ENCODE data around the gene CCDC194. TPM values are rescaled to one million over a fixed set of nuclear protein-coding genes. Genes with fewer than 3 reads are reported as not detected.

Gene CCDC194
- total RNA-seq, 1 donor from 2014 or later = not detected

GRCh38 chr19:17394891-17395415 is 957 bp upstream of the CCDC194 start:
- Histone ChIP-seq H3K9me3 (ENCODE audit: control insufficient read depth in 3 of 3, low read length in 3 of 3) (no peaks in the 10 kb centered on the region), H3K27me3 (ENCODE audit: control insufficient read depth in 3 of 3, insufficient read depth in 3 of 3, low read length in 3 of 3) (peaks cover 7 to 41% (median 22%) of the 10 kb centered on the region in 3 donors), H3K4me3 (ENCODE audit: low read length in 3 of 3) (no peak overlapping the region), H3K4me1 (ENCODE audit: control insufficient read depth in 3 of 3, insufficient read depth in 3 of 3, low read length in 3 of 3) (peaks cover 11 to 23% (median 15%) of the 10 kb centered on the region in 3 donors), H3K27ac (ENCODE audit: low read depth, low read length) (no peak overlapping the region), H3K36me3 (ENCODE audit: control insufficient read depth in 3 of 3, insufficient read depth in 3 of 3, low read length in 3 of 3) (no peaks in the 10 kb centered on the region), H3K9ac (ENCODE audit: low read depth in 1 of 3, low read length in 3 of 3) (no peak overlapping the region)

DNA sequence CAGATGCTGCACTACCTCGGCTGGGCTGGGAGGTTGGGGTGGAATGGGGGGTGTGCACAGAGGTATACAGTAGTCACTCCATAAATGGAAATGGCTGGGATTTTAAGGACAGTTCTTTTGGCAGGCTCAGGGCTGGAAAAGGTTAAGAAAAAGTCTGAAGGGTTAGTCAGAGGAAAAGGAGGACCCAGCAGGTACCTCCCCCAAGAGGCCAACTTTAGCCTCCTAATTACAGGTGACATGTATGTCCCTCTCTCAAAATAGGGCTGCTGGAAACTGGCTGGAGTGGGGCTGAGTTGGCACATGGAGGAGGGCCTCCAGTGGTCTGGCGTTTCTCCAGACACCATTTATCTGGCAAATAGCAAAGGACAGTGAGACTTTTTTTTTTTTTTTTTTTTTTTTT is 994 bp downstream of the CCDC194 start:
- Histone ChIP-seq H3K9ac (ENCODE audit: low read depth in 1 of 3, low read length in 3 of 3) (no peak overlapping the region), H3K9me3 (ENCODE audit: control insufficient read depth in 3 of 3, low read length in 3 of 3) (no peaks in the 10 kb centered on the region), H3K4me3 (ENCODE audit: low read length in 3 of 3) (no peak overlapping the region), H3K27me3 (ENCODE audit: control insufficient read depth in 3 of 3, insufficient read depth in 3 of 3, low read length in 3 of 3) (peaks cover 7 to 42% (median 22%) of the 10 kb centered on the region in 3 donors), H3K27ac (ENCODE audit: low read depth, low read length) (no peak overlapping the region), H3K4me1 (ENCODE audit: control insufficient read depth in 3 of 3, insufficient read depth in 3 of 3, low read length in 3 of 3) (peaks cover 11 to 23% (median 15%) of the 10 kb centered on the region in 3 donors), H3K36me3 (ENCODE audit: control insufficient read depth in 3 of 3, insufficient read depth in 3 of 3, low read length in 3 of 3) (no peaks in the 10 kb centered on the region)

GRCh38 chr19:17391371-17392151 is 2.4 kb downstream of the CCDC194 start:
- Histone ChIP-seq H3K27me3 (ENCODE audit: control insufficient read depth in 3 of 3, insufficient read depth in 3 of 3, low read length in 3 of 3) (peaks cover 7 to 42% (median 22%) of the 10 kb centered on the region in 3 donors), H3K9me3 (ENCODE audit: control insufficient read depth in 3 of 3, low read length in 3 of 3) (no peaks in the 10 kb centered on the region), H3K36me3 (ENCODE audit: control insufficient read depth in 3 of 3, insufficient read depth in 3 of 3, low read length in 3 of 3) (no peaks in the 10 kb centered on the region), H3K27ac (ENCODE audit: low read depth, low read length) (no peak overlapping the region), H3K4me1 (ENCODE audit: control insufficient read depth in 3 of 3, insufficient read depth in 3 of 3, low read length in 3 of 3) (peaks cover 11 to 23% (median 15%) of the 10 kb centered on the region in 3 donors), H3K9ac (ENCODE audit: low read depth in 1 of 3, low read length in 3 of 3) (peak overlapping the region in 2 of 3 donors; percentile 23 to 27), H3K4me3 (ENCODE audit: low read length in 3 of 3) (peak overlapping the region; percentile 52 to 67 (median 65))

DNA sequence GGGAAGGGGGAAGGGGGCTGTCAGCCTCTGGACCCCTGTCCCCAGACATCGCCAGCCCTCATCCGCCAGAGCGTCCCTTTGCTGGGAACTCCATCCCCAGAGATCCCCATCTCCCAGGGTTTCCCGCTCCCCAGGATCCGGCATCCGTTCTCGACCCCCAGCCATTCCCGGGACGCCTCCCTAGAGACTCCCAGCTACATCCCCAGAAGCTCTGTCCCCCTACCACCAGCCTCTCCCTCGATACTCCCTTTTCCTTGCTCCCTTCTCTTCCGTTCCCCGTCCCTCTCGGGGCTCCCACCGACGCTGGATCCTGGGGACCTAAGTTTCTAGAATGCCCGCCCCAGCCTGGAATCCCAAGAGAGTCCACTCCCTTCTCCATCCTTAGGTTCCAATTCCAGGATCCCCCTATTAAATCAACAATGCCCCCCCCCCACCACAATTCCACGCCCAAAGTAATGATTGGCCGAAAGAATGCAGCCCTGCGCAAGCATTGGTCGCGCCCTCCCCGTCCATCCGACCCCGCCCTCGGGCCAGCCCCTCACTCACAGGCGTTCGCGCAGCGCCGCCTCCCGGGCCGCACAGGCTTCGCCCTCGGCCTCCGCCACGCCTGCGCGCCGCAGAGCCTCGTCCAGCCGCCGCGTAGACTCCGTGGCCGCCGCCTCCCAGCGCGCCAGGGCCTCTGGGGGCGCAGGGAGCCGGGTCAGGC is 3.2 kb downstream of the CCDC194 start:
- H3K9ac ChIP-seq (ENCODE audit: low read depth in 1 of 3, low read length in 3 of 3) = peak overlapping the region in 2 of 3 donors; percentile 54 to 62
- H3K9me3 ChIP-seq (ENCODE audit: control insufficient read depth in 3 of 3, low read length in 3 of 3) = no peaks in the 10 kb centered on the region
- peaks cover 11 to 23% (median 16%) of the 10 kb centered on the region in 3 donors for H3K4me1 ChIP-seq (ENCODE audit: control insufficient read depth in 3 of 3, insufficient read depth in 3 of 3, low read length in 3 of 3)

DNA sequence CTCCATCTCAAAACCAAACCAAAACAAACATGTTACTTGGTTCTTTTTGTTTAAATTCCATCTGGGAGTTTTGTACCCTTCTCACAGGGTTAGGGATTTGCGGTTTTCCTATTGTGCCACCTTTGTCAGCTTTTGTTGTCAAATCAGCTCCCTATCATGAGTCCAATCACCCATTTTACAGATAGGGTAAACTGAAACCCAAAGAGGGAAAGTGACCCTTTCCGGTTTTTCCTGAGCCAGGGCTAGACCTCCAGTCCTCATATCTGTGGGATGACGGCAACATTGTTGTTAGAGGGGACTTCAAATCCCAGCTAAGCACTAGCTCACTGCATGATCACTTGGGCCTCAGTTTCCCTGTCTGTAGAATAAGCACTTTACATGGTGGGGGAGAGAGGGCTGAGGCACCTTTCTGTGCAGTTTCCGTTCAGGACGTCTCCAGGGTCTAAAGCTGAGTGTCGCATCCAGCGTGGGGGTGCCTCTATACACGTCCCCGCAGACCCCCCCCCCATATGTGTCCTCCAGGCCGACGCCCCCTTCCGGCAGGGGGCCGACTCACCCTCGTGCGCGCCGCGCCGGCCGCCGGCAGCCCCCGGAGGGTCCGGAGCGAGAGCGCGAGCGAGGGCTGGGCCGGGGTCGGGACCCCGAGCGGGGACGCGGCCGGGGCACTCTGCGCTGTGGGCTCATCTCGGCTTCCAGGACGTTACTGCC is 3.9 kb downstream of the CCDC194 start:
- H3K9me3 ChIP-seq (ENCODE audit: control insufficient read depth in 3 of 3, low read length in 3 of 3) = no peaks in the 10 kb centered on the region
- peaks cover 11 to 23% (median 19%) of the 10 kb centered on the region in 3 donors for H3K4me1 ChIP-seq (ENCODE audit: control insufficient read depth in 3 of 3, insufficient read depth in 3 of 3, low read length in 3 of 3)
- H3K27ac ChIP-seq (ENCODE audit: low read depth, low read length) = no peak overlapping the region
- H3K27me3 ChIP-seq (ENCODE audit: control insufficient read depth in 3 of 3, insufficient read depth in 3 of 3, low read length in 3 of 3) = peaks cover 7 to 42% (median 22%) of the 10 kb centered on the region in 3 donors
- H3K36me3 ChIP-seq (ENCODE audit: control insufficient read depth in 3 of 3, insufficient read depth in 3 of 3, low read length in 3 of 3) = no peaks in the 10 kb centered on the region
- H3K4me3 ChIP-seq (ENCODE audit: low read length in 3 of 3) = peak overlapping the region; percentile 65 to 73 (median 68)
- peak overlapping the region in 2 of 3 donors; percentile 54 to 62 for H3K9ac ChIP-seq (ENCODE audit: low read depth in 1 of 3, low read length in 3 of 3)

More for the DNA sequence above, 3.2 kb downstream of the CCDC194 start:
- H3K4me3 ChIP-seq (ENCODE audit: low read length in 3 of 3) = peak overlapping the region; percentile 65 to 73 (median 68)
- H3K27me3 ChIP-seq (ENCODE audit: control insufficient read depth in 3 of 3, insufficient read depth in 3 of 3, low read length in 3 of 3) = peaks cover 7 to 42% (median 22%) of the 10 kb centered on the region in 3 donors
- no peaks in the 10 kb centered on the region for H3K36me3 ChIP-seq (ENCODE audit: control insufficient read depth in 3 of 3, insufficient read depth in 3 of 3, low read length in 3 of 3)
- no peak overlapping the region for H3K27ac ChIP-seq (ENCODE audit: low read depth, low read length)

GRCh38 chr19:17389288-17389687 is 4.7 kb downstream of the CCDC194 start:
- H3K4me3 ChIP-seq (ENCODE audit: low read length in 3 of 3) = no peak overlapping the region
- H3K9me3 ChIP-seq (ENCODE audit: control insufficient read depth in 3 of 3, low read length in 3 of 3) = no peaks in the 10 kb centered on the region
- no peaks in the 10 kb centered on the region for H3K36me3 ChIP-seq (ENCODE audit: control insufficient read depth in 3 of 3, insufficient read depth in 3 of 3, low read length in 3 of 3)
- H3K27ac ChIP-seq (ENCODE audit: low read depth, low read length) = no peak overlapping the region
- H3K9ac ChIP-seq (ENCODE audit: low read depth in 1 of 3, low read length in 3 of 3) = no peak overlapping the region
- peaks cover 11 to 19% (median 17%) of the 10 kb centered on the region in 3 donors for H3K4me1 ChIP-seq (ENCODE audit: control insufficient read depth in 3 of 3, insufficient read depth in 3 of 3, low read length in 3 of 3)
- peaks cover 7 to 37% (median 15%) of the 10 kb centered on the region in 3 donors for H3K27me3 ChIP-seq (ENCODE audit: control insufficient read depth in 3 of 3, insufficient read depth in 3 of 3, low read length in 3 of 3)

GRCh38 chr19:17385878-17386611 is 8.0 kb downstream of the CCDC194 start:
- Histone ChIP-seq H3K27me3 (ENCODE audit: control insufficient read depth in 3 of 3, insufficient read depth in 3 of 3, low read length in 3 of 3) (peaks cover 0 to 12% (median 0%) of the 10 kb centered on the region in 3 donors), H3K4me3 (ENCODE audit: low read length in 3 of 3) (no peak overlapping the region), H3K4me1 (ENCODE audit: control insufficient read depth in 3 of 3, insufficient read depth in 3 of 3, low read length in 3 of 3) (peaks cover 4 to 17% (median 15%) of the 10 kb centered on the region in 3 donors), H3K36me3 (ENCODE audit: control insufficient read depth in 3 of 3, insufficient read depth in 3 of 3, low read length in 3 of 3) (no peaks in the 10 kb centered on the region), H3K9ac (ENCODE audit: low read depth in 1 of 3, low read length in 3 of 3) (peak overlapping the region in 1 of 3 donors; percentile 40), H3K9me3 (ENCODE audit: control insufficient read depth in 3 of 3, low read length in 3 of 3) (no peaks in the 10 kb centered on the region), H3K27ac (ENCODE audit: low read depth, low read length) (no peak overlapping the region)

- H3K9ac ChIP-seq (ENCODE audit: low read depth in 1 of 3, low read length in 3 of 3) = no peak overlapping the region
- H3K27me3 ChIP-seq (ENCODE audit: control insufficient read depth in 3 of 3, insufficient read depth in 3 of 3, low read length in 3 of 3) = no peaks in the 10 kb centered on the region
- peaks cover 7 to 36% (median 26%) of the 10 kb centered on the region in 3 donors for H3K4me1 ChIP-seq (ENCODE audit: control insufficient read depth in 3 of 3, insufficient read depth in 3 of 3, low read length in 3 of 3)
- H3K4me3 ChIP-seq (ENCODE audit: low read length in 3 of 3) = no peak overlapping the region
- H3K36me3 ChIP-seq (ENCODE audit: control insufficient read depth in 3 of 3, insufficient read depth in 3 of 3, low read length in 3 of 3) = no peaks in the 10 kb centered on the region
- no peak overlapping the region for H3K27ac ChIP-seq (ENCODE audit: low read depth, low read length)
- H3K9me3 ChIP-seq (ENCODE audit: control insufficient read depth in 3 of 3, low read length in 3 of 3) = no peaks in the 10 kb centered on the region
These were observed 13.4 kb downstream of the CCDC194 start for GRCh38 chr19:17380426-17381138.

Data from skeletal muscle tissue (tissue), 4 donors.